ENCODE results near the gene MOGAT3. TPM values are rescaled to one million over a fixed set of nuclear protein-coding genes. Genes with fewer than 3 reads are reported as not detected.

MOGAT3 gene
- total RNA-seq, 1 donor from 2014 or later = not detected

DNA sequence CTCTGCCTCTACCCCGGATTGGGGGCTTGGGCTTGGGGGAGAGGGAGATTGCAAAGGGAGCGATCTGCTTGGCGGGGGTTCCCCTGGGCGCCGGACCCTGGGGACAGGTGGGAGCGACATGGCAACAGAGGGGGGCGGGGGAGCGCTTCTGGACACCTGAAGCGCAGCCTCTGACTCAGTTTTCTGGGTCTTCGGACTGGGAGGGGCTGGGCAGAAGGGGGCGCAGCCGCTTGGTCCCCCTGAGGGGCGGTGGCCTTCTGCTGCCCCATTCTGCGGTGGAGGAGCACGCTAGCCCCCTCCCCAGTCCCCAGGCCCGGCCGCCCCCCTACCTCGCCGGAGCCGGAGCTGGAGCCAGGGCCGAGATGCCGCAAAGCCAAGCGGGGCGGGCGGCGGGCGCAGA is 21.1 kb downstream of the MOGAT3 start:
- Mint-ChIP-seq H3K9me3 (no peaks in the 10 kb centered on the region), H3K4me3 (no peak overlapping the region), H3K27ac (no peak overlapping the region), H3K27me3 (peaks cover 65% of the 10 kb centered on the region), H3K4me1 (peaks cover 6% of the 10 kb centered on the region), H3K36me3 (ENCODE audit: low read depth) (no peaks in the 10 kb centered on the region)
- intact Hi-C loops (cut with micrococcal nuclease) = loop anchor here (10.0 kb wide), 1 partner anchor 125 kb away; no protein-coding TSS in a partner anchor
- no peak for DNase-seq

DNA sequence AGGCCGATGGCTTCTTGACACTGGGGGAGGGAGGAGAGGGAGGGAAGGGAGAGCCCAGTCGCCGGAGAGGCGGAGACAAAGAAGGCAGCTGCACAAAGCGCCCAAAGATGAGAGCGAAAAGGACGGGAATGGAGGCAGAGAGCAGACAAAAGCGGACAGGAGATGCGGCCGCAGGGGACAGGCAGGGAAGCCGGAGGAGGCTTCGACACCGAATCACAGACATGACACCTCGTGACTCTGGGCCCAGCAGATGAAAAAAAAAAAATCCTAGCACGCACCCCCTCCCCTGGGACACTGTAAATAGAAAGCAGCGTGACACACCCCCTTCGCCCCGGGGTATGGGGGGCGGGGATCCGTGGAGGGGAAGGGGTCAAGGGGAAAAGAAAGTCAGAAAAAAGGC is 21.7 kb downstream of the MOGAT3 start:
- H3K4me3 Mint-ChIP-seq = peak overlapping the region; percentile 23
- H3K9me3 Mint-ChIP-seq = no peaks in the 10 kb centered on the region
- peaks cover 69% of the 10 kb centered on the region for H3K27me3 Mint-ChIP-seq
- no peak for DNase-seq
- no peaks in the 10 kb centered on the region for H3K36me3 Mint-ChIP-seq (ENCODE audit: low read depth)
- intact Hi-C loops (cut with micrococcal nuclease) = loop anchor here (10.0 kb wide), 1 partner anchor 126 kb away; no protein-coding TSS in a partner anchor
- H3K4me1 Mint-ChIP-seq = peaks cover 8% of the 10 kb centered on the region
- H3K27ac Mint-ChIP-seq = no peak overlapping the region

DNA sequence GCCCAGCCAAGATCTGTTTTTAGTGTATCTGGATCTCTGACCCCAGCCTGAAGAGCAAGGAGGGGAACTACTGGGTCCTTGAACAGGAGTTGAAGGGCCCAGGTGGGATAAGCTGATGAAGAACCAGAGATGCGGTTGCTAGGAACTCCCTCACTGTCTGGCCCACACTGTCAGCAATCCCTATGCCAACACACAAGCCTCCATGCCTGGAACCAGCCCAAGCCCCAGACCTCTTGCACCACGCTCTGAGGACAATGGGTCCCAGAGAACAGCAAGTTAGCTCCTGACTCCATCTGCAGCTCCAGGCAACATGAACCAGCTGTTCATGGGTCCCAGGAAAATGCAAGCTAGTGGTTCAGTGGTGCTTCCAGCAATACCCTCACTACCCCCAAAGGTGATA is 23.2 kb downstream of the MOGAT3 start:
- H3K27ac Mint-ChIP-seq = no peak overlapping the region
- no peak overlapping the region for H3K4me3 Mint-ChIP-seq
- H3K27me3 Mint-ChIP-seq = peaks cover 78% of the 10 kb centered on the region
- no peaks in the 10 kb centered on the region for H3K36me3 Mint-ChIP-seq (ENCODE audit: low read depth)
- intact Hi-C loops (cut with micrococcal nuclease) = loop anchor here (10.0 kb wide), 1 partner anchor 127 kb away; no protein-coding TSS in a partner anchor
- H3K4me1 Mint-ChIP-seq = peaks cover 13% of the 10 kb centered on the region
- no peak for DNase-seq
- H3K9me3 Mint-ChIP-seq = no peaks in the 10 kb centered on the region

GRCh38 chr7:101175664-101176063 is 25.2 kb downstream of the MOGAT3 start:
- peaks cover 25% of the 10 kb centered on the region for H3K4me1 Mint-ChIP-seq
- H3K27ac Mint-ChIP-seq = no peak overlapping the region
- no peak for DNase-seq
- intact Hi-C loops (cut with micrococcal nuclease) = loop anchor here (10.0 kb wide), 1 partner anchor 129 kb away; no protein-coding TSS in a partner anchor
- no peak overlapping the region for H3K4me3 Mint-ChIP-seq
- no peaks in the 10 kb centered on the region for H3K9me3 Mint-ChIP-seq
- peaks cover 79% of the 10 kb centered on the region for H3K27me3 Mint-ChIP-seq
- H3K36me3 Mint-ChIP-seq (ENCODE audit: low read depth) = no peaks in the 10 kb centered on the region

GRCh38 chr7:101174322-101174854 is 26.4 kb downstream of the MOGAT3 start:
- H3K4me3 Mint-ChIP-seq = peak overlapping the region; percentile 41
- H3K27ac Mint-ChIP-seq = no peak overlapping the region
- DNase-seq = no peak
- peaks cover 84% of the 10 kb centered on the region for H3K27me3 Mint-ChIP-seq
- H3K36me3 Mint-ChIP-seq (ENCODE audit: low read depth) = no peaks in the 10 kb centered on the region
- H3K4me1 Mint-ChIP-seq = peaks cover 32% of the 10 kb centered on the region
- intact Hi-C loops (cut with micrococcal nuclease) = loop anchor here (1.0 to 10.0 kb wide), 2 partner anchors 9 to 130 kb away; partner anchors contain the start of gene VGF
- H3K9me3 Mint-ChIP-seq = no peaks in the 10 kb centered on the region

- H3K27ac Mint-ChIP-seq = no peak overlapping the region
- intact Hi-C loops (cut with micrococcal nuclease) = loop anchor here (1.0 to 10.0 kb wide), 2 partner anchors 8 to 131 kb away; partner anchors contain the start of gene VGF
These were observed 27.0 kb downstream of the MOGAT3 start for GRCh38 chr7:101173752-101174244.

GRCh38 chr7:101172854-101173751 is 27.7 kb downstream of the MOGAT3 start:
- Mint-ChIP-seq H3K27ac (peak overlapping the region; percentile 58), H3K4me3 (peak overlapping the region; percentile 37), H3K9me3 (no peaks in the 10 kb centered on the region), H3K36me3 (ENCODE audit: low read depth) (no peaks in the 10 kb centered on the region), H3K4me1 (peaks cover 38% of the 10 kb centered on the region), H3K27me3 (peaks cover 84% of the 10 kb centered on the region)
- no peak for DNase-seq
- intact Hi-C loops (cut with micrococcal nuclease) = loop anchor here (10.0 kb wide), 1 partner anchor 132 kb away; no protein-coding TSS in a partner anchor

More at GRCh38 chr7:101173752-101174244, 27.0 kb downstream of the MOGAT3 start:
- peaks cover 83% of the 10 kb centered on the region for H3K27me3 Mint-ChIP-seq
- H3K4me1 Mint-ChIP-seq = peaks cover 34% of the 10 kb centered on the region
- no peaks in the 10 kb centered on the region for H3K9me3 Mint-ChIP-seq
- H3K36me3 Mint-ChIP-seq (ENCODE audit: low read depth) = no peaks in the 10 kb centered on the region
- DNase-seq = peak; percentile 94
- peak overlapping the region; percentile 41 for H3K4me3 Mint-ChIP-seq

DNA sequence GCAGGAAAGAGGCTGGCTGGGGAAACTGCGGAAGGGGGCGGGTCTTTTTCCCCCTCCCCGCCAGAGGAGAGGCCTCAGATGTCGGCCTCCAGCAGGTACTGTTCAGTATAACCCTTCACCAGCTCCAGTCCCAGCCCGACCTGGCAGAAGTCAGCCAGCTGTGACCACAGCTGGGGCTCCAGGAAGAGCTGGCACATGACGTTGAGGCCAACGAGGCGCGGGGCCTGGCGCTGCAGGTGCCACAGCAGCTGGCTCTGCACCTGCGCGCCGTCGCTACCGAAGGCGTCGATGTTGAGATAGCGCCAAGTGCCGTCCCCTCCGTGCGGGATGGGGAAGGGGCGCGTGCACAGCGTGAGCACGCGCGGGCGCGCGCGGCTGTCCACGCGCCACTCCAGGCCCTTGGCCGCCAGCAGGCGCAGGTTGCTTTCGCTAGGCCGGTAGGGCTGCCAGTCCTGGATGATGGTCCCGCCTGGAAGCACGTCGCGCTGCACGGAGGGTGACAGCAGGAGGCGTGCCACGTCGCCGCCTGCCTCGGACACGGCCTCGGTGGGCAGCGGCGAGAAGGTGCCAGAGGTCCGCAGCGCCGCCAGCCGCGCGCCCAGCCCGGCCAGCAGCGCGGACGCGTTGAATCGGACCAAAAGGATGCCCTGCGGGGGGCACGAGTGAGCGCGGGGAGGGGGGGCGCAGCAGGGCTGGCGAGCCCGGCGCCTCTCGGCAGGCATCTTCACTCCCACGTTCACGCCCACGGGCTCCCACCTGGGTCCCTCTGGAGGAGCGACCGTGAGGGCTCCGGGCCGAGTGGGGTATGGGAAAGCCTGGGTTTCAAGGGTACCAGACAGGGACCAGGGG is 28.6 kb downstream of the MOGAT3 start:
- intact Hi-C loops (cut with micrococcal nuclease) = loop anchor here (10.0 kb wide), 1 partner anchor 133 kb away; no protein-coding TSS in a partner anchor
- DNase-seq = no peak
- H3K4me3 Mint-ChIP-seq = peak overlapping the region; percentile 34
- no peak overlapping the region for H3K27ac Mint-ChIP-seq
- peaks cover 44% of the 10 kb centered on the region for H3K4me1 Mint-ChIP-seq
- H3K9me3 Mint-ChIP-seq = no peaks in the 10 kb centered on the region
- peaks cover 84% of the 10 kb centered on the region for H3K27me3 Mint-ChIP-seq
- H3K36me3 Mint-ChIP-seq (ENCODE audit: low read depth) = no peaks in the 10 kb centered on the region

- Mint-ChIP-seq H3K9me3 (no peaks in the 10 kb centered on the region), H3K4me3 (peak overlapping the region; percentile 34), H3K4me1 (peaks cover 49% of the 10 kb centered on the region), H3K36me3 (ENCODE audit: low read depth) (no peaks in the 10 kb centered on the region), H3K27ac (peak overlapping the region; percentile 71), H3K27me3 (peaks cover 82% of the 10 kb centered on the region)
- intact Hi-C loops (cut with micrococcal nuclease) = loop anchor here (10.0 kb wide), 1 partner anchor 133 kb away; no protein-coding TSS in a partner anchor
- DNase-seq = no peak
These were observed 29.4 kb downstream of the MOGAT3 start for GRCh38 chr7:101171442-101171837.

DNA sequence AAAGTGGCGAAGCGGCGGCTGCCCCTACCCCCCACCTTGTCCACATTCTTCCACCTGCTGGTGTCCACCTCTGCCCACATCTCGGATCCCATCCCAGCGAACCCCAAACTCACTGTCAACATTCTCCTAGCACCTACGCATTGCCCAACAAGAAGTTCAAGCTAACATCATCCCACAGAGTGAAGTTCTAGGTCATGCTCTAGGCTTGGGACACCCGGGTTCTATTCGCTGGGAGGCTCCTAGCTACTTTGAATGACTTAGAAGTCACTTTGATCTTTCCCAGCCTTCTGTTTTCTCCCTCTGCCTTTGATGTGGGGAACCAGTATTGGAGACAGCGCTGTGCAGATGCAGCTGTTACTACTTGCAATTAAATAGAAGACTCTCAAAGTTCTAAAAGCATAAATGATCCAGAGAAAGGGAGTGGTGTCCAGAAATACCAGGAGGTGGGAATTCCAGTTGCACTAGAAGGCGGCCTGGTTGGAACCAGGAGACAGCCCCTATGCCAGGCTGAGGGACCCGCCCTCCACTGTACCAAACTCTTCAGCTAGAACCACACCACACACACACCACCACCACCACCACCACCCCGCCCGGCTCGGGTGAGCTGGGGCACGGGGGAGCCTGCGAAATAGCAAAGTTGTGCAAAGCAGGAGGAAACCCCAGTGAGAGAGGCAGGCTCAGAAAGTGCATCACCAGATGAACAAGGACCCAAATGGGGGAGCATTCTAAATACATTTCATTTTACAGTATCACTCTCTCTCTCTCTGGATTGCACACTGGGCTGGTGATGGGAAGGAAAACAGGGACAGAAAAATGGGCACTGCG is 30.0 kb downstream of the MOGAT3 start:
- intact Hi-C loops (cut with micrococcal nuclease) = loop anchor here (1.0 to 10.0 kb wide), 2 partner anchors 27 to 134 kb away; no protein-coding TSS in a partner anchor
- peak; percentile 68 for DNase-seq
- Mint-ChIP-seq H3K4me1 (peaks cover 54% of the 10 kb centered on the region), H3K27ac (peak overlapping the region; percentile 11), H3K4me3 (peak overlapping the region; percentile 34), H3K27me3 (peaks cover 80% of the 10 kb centered on the region), H3K36me3 (ENCODE audit: low read depth) (no peaks in the 10 kb centered on the region), H3K9me3 (no peaks in the 10 kb centered on the region)

- intact Hi-C loops (cut with micrococcal nuclease) = loop anchor here (1.0 to 10.0 kb wide), 3 partner anchors 26 to 278 kb away; no protein-coding TSS in a partner anchor
- Mint-ChIP-seq H3K9me3 (peaks cover 4% of the 10 kb centered on the region), H3K4me3 (peak overlapping the region; percentile 65), H3K27ac (peak overlapping the region; percentile 43), H3K27me3 (peaks cover 80% of the 10 kb centered on the region), H3K36me3 (ENCODE audit: low read depth) (peaks cover 1% of the 10 kb centered on the region), H3K4me1 (peaks cover 59% of the 10 kb centered on the region)
- DNase-seq = peak; percentile 96
These were observed 30.8 kb downstream of the MOGAT3 start for GRCh38 chr7:101169838-101170551.

All from activated CD4-positive, alpha-beta T cell treated with anti-CD3 and anti-CD28 coated beads, Interleukin-2, amount 10 ng/mL, durations not matched to agents 24 days and 14 days (primary cell).